Fibroblast of upper back skin (primary cell): ENCODE data around the gene TAGLN2.

Experiments used
- DNase-seq: peaks from one replicate; pipeline ENCODE4 v3.0.0-alpha.2; 2013

The TAGLN2 gene

GRCh38 chr1:159934136-159935039 lies 9.1 kb upstream of the TAGLN2 start:
- no peak for DNase-seq

- DNase-seq: no peak
Observed at GRCh38 chr1:159933347-159933746, 8.0 kb upstream of the TAGLN2 start.

- no peak for DNase-seq
Observed at GRCh38 chr1:159932296-159933285, 7.3 kb upstream of the TAGLN2 start.

- no peak for DNase-seq
Observed at GRCh38 chr1:159931795-159932173, 6.5 kb upstream of the TAGLN2 start.

GRCh38 chr1:159931101-159931794 lies 5.9 kb upstream of the TAGLN2 start:
- no peak for DNase-seq

- no peak for DNase-seq
Observed at GRCh38 chr1:159930634-159931033, 5.3 kb upstream of the TAGLN2 start.

GRCh38 chr1:159930216-159930615 lies 4.9 kb upstream of the TAGLN2 start:
- no peak for DNase-seq

GRCh38 chr1:159929155-159930051 lies 4.1 kb upstream of the TAGLN2 start:
- DNase-seq: no peak

GRCh38 chr1:159928491-159929050 lies 3.3 kb upstream of the TAGLN2 start:
- no peak for DNase-seq

- no peak for DNase-seq
Observed at GRCh38 chr1:159927849-159928431, 2.6 kb upstream of the TAGLN2 start.

GRCh38 chr1:159927211-159927848 lies 2.0 kb upstream of the TAGLN2 start:
- no peak for DNase-seq

GRCh38 chr1:159925719-159926078 lies 392 bp upstream of the TAGLN2 start:
- no peak for DNase-seq

GRCh38 chr1:159924025-159924790 lies 1.1 kb downstream of the TAGLN2 start:
- peak; percentile 87 for DNase-seq

GRCh38 chr1:159923203-159924024 lies 1.9 kb downstream of the TAGLN2 start:
- peak; percentile 72 for DNase-seq

- no peak for DNase-seq
Observed at GRCh38 chr1:159922511-159923202, 2.6 kb downstream of the TAGLN2 start.

- peak; percentile 18 for DNase-seq
Observed at GRCh38 chr1:159921700-159922504, 3.4 kb downstream of the TAGLN2 start.

GRCh38 chr1:159921251-159921650 lies 4.1 kb downstream of the TAGLN2 start:
- no peak for DNase-seq
